GM18870 (cell line): ENCODE measurements around the gene VAV2.

Source experiments
- ATAC-seq: cut with Tn5 transposase; IDR thresholded peaks from one replicate; pipeline ENCODE4 v1.9.1; 2021; ENCODE audit warnings: moderate library complexity; ENCODE audit not compliant: unreplicated experiment

VAV2 gene

GRCh38 chr9:133943036-133943780 lies 48.9 kb downstream of the VAV2 start:
- no peak for ATAC-seq

GRCh38 chr9:133942206-133942975 lies 49.7 kb downstream of the VAV2 start:
- no peak for ATAC-seq

GRCh38 chr9:133939845-133940244 lies 52.3 kb downstream of the VAV2 start:
- ATAC-seq: no peak

- ATAC-seq: no peak
These were observed 52.8 kb downstream of the VAV2 start for GRCh38 chr9:133939171-133939785.

GRCh38 chr9:133938753-133939152 lies 53.4 kb downstream of the VAV2 start:
- no peak for ATAC-seq

GRCh38 chr9:133938086-133938485 lies 54.0 kb downstream of the VAV2 start:
- ATAC-seq: no peak

- ATAC-seq: no peak
These were observed 55.0 kb downstream of the VAV2 start for GRCh38 chr9:133937120-133937519.

GRCh38 chr9:133935328-133936005 lies 56.7 kb downstream of the VAV2 start:
- ATAC-seq: no peak

- ATAC-seq: no peak
These were observed 57.5 kb downstream of the VAV2 start for GRCh38 chr9:133934482-133935232.

GRCh38 chr9:133933426-133934026 lies 58.6 kb downstream of the VAV2 start:
- no peak for ATAC-seq

- no peak for ATAC-seq
These were observed 59.5 kb downstream of the VAV2 start for GRCh38 chr9:133932633-133933032.

GRCh38 chr9:133932181-133932580 lies 59.9 kb downstream of the VAV2 start:
- no peak for ATAC-seq

- no peak for ATAC-seq
These were observed 61.2 kb downstream of the VAV2 start for GRCh38 chr9:133930682-133931485.

GRCh38 chr9:133930046-133930681 lies 62.0 kb downstream of the VAV2 start:
- no peak for ATAC-seq

GRCh38 chr9:133929599-133929998 lies 62.5 kb downstream of the VAV2 start:
- no peak for ATAC-seq

- no peak for ATAC-seq
These were observed 63.8 kb downstream of the VAV2 start for GRCh38 chr9:133928248-133928764.

- no peak for ATAC-seq
These were observed 65.1 kb downstream of the VAV2 start for GRCh38 chr9:133927041-133927440.

- ATAC-seq: no peak
These were observed 65.8 kb downstream of the VAV2 start for GRCh38 chr9:133926165-133926856.
